Measurements from ENCODE around the gene USP50.
"Not testable (repeated sequence)": the region's sequence is repeated elsewhere in the genome, so short reads cannot be mapped to it uniquely, and the experiment has no call there.

Gene USP50

DNA sequence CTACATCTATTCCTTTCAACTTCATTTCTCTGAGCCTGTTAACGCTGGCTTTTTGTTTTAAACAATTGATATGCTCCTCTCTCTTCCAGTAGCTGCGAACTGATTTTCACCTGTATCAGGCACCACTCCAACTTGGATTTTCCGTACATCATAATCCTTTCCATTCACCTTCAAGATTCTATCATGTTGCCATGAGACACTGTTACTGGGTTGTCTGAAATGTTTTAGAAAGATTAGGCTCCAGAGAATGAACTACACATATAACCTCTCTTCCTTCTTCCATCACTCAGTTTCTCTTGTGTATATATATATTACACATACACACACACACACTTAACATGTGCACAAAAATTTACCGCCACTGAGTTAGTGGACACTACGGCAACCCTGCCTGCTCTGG lies at the start of gene USP50:
USP50 (minus strand) TSS at position 101 of the 400 bp plus-strand sequence. CDS start 141 bp downstream, outside the sequence.
- DNase-seq (ENCODE audit: low spot score), result no peak

DNA sequence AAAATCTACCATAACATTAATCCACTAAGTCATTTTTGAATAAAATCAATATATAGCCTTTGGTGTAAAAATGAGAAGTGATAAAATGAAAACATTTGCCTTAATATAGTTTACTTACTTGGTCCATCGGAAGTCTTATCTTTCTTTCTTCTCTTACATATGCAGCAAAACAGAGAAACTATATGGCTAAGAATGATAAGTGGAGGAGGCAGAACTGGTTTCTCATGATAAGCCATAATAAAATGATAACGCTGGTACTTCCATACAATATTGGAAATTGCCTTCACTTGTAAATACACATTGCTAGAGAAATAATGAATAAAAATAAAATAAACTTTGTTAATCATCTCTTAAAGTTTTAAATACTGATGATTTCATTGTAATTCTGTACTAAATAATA lies 47.8 kb upstream of the USP50 start:
- no peak for DNase-seq (ENCODE audit: low spot score)

DNA sequence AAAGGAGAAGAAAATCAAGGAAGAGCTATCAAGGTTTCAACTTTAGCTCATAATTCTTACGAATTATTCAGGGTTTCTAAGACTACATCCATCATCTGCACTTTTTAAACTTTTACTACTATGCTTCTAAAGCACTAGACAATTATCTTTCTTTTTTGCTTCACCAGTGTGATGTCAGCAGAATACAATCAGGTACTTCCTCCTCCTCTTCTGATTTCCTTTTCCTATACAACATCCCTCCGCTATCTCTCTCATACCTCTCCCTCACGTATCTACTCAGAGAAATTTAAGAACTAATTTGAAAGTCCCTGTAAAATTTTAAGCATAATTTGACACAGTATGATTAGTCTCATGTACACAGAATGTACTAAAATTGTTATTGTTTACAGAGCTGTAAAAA lies 47.3 kb upstream of the USP50 start:
- no peak for DNase-seq (ENCODE audit: low spot score)

DNA sequence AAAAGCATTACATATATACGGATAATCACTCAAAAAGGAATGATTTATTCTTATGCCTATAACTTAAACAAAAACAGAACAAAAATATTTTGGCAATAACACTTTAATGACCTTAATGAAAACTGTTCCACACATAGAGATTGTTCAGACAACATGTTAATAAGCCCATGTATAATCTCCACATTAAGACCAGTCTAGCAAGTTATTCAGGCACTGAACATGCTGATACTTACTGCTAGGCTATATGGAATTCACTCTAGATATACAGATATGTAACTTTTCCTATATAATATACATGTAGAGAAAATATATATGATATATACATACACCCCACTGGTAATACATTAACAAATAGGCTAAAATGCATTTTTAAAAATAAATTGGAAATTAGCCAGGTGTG lies 43.8 kb upstream of the USP50 start:
- DNase-seq (ENCODE audit: low spot score), result no peak

GRCh38 chr15:50577492-50577891 lies 31.0 kb upstream of the USP50 start:
- no peak for DNase-seq (ENCODE audit: low spot score)

DNA sequence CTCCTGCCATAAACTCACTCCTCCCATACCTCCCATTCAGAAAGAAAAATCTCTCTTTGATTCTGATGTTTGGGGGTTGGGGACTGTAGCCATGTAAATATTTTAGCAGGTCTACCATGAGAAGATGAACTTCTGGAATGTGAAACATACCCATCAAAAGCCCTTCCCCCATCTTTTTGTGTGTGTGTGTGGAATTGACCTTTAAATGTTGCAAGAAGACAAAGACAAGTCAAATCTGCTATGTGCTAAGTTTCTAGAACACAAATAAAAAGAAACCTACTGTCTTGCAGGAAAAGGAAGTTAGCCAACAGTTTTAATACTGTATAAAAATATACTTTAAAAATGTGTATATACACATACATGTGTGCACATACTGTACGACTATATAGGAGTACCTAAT lies 29.7 kb upstream of the USP50 start:
- DNase-seq (ENCODE audit: low spot score), result no peak

GRCh38 chr15:50573842-50574241 lies 27.4 kb upstream of the USP50 start:
- not testable (repeated sequence) for DNase-seq (ENCODE audit: low spot score)

DNA sequence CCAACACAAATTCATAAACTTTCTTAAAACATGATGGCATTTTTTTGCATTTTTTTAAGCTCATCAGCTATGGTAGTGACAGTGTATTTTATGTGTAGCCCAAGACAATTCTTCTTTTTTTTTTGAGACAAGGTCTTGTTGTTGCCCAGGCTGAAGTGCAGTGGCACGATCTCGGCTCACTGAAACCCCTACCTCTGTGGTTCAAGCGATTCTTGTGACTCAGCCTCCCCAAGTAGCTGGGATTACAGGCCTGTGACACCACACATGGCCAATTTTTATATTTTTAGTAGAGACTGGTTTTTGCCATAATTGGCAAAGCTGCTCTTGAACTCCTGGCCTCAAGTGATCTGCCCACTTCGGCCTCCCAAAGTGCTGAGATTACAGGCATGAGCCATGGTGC lies 17.3 kb upstream of the USP50 start:
- DNase-seq (ENCODE audit: low spot score), result no peak

- no peak for DNase-seq (ENCODE audit: low spot score)
Measured at GRCh38 chr15:50562735-50563640, 16.5 kb upstream of the USP50 start.

DNA sequence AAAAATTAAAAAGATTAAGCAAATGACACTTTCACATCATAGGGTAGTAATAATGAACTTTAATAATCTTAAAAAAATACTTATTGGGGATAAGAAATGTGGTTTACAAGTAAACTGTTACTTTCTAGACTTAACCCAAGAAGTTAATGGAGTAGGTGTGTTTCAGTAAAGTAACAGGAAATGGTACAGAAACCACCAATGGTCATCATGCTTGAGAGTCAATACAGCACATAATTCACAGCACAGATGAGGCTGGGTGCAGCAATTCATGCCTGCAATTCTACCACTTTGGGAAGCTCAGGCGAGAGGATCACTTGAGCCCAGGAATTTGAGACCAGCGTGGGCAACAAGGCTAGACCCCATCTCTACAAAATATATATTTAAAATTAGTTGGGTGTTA lies 11.5 kb upstream of the USP50 start:
- DNase-seq (ENCODE audit: low spot score), result no peak

DNA sequence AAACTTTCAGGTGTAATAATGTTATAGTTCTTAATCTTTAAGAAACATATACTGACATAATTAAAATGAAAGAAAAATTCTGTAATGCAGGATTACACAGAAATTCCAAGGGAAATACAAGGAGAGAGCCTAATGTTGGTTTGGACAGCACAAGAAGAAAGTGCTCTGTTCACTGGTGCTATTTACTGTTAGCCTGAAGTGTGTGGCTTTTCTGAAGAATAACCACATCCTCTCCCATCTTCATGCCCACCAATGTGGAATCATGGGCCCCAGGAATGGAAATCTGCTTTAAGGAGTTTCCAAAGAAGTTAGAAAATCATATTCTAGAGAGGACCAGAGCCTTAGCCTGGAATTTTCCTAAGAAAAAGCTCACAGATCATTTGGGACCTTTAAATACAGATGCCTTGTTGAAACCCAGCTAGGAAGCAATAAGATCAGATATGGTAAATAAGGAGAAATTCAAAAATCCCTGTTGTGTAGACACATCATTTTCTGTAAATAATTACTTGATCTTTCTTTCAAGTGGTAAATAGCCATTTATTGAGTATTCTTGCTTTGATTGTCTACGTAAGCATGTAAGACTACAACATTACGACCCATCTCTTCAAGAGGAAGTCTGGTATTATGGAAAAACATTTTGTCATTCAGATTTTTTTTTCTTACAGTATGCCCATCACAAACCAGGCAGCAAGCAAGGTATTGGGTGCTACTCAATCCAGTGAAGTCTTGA lies 10.3 kb upstream of the USP50 start:
- DNase-seq (ENCODE audit: low spot score), result no peak

- no peak for DNase-seq (ENCODE audit: low spot score)
Measured at GRCh38 chr15:50552238-50552637, 5.8 kb upstream of the USP50 start.

GRCh38 chr15:50549326-50549725 lies 2.9 kb upstream of the USP50 start:
- no peak for DNase-seq (ENCODE audit: low spot score)

DNA sequence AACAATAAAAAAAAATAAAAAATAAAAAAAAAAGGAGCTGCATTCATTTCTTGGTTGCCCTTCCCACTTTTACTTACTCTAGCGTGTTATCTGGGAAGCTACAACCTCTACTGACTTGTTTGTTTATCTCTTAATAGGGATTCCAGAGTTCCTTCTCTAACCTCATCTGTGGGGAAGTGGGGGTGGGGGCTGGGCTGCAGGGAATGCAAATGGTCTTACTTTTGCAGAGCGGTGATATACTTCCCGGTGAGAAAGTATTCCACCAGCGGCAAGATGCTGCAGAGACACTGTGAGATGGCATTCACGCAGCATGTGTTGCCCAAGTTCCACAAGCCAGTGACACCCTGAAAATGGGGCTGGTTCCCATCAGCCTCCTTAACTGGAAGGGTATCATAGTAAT lies 2.1 kb downstream of the USP50 start:
- DNase-seq (ENCODE audit: low spot score), result no peak

- no peak for DNase-seq (ENCODE audit: low spot score)
Measured at GRCh38 chr15:50543556-50543955, 2.9 kb downstream of the USP50 start.

- DNase-seq (ENCODE audit: low spot score), result no peak
Measured at GRCh38 chr15:50542887-50543210, 3.6 kb downstream of the USP50 start.

DNA sequence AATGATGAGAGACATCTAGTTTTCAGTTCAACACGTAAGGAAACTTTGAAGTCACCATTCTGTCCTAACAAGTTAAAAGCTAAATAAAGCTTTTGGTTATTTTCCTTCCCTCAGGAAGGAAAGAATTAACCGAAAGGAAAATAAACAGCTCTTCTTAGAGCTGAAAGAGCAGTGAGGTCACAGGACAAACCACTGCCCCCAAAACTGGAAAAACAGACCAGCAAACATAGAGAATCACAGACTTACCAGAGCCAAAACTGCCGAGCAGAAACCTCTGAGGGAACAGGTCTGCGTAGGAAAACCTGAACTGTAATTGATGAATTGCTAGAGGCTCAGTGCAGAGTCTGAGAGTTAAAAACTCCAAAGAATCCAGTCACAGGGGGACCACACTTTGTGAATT lies 14.7 kb downstream of the USP50 start:
- no peak for DNase-seq (ENCODE audit: low spot score)

DNA sequence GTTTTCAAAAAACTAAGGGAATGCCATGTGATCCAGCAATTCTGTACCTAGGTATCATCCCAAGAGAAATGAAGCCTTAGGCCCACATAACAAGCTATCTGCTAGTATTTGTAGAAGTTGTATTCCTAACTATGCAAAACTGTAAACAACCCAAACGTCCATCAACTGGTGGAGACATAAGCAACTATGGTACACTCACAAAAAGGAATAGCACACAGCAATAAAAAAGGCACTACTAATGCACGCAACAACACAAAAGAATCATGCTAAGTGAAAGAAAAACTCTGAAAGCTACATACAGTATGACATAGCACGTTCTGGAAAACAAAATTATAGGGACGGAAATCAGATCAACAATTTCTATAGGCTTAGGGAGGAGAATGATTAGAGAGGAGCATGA lies 15.3 kb downstream of the USP50 start:
- no peak for DNase-seq (ENCODE audit: low spot score)

DNA sequence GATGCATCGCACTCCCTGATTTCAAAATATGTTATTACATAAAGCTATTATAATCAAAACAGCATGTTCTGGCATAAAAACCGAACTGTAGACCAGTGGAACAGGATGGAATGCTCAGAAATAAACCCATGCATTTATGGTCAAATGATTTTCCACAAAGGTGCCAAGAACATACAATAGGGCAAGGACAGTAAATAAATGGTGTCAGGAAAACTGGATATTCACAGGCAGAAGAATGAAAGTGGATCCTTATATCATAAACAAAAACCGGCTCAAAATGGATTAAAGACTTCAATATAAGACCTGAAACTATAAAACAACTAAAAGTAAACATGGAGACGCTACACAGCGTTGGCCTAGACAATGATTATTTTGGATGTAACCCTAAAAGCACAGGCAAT lies 22.6 kb downstream of the USP50 start:
- DNase-seq (ENCODE audit: low spot score), result no peak

DNA sequence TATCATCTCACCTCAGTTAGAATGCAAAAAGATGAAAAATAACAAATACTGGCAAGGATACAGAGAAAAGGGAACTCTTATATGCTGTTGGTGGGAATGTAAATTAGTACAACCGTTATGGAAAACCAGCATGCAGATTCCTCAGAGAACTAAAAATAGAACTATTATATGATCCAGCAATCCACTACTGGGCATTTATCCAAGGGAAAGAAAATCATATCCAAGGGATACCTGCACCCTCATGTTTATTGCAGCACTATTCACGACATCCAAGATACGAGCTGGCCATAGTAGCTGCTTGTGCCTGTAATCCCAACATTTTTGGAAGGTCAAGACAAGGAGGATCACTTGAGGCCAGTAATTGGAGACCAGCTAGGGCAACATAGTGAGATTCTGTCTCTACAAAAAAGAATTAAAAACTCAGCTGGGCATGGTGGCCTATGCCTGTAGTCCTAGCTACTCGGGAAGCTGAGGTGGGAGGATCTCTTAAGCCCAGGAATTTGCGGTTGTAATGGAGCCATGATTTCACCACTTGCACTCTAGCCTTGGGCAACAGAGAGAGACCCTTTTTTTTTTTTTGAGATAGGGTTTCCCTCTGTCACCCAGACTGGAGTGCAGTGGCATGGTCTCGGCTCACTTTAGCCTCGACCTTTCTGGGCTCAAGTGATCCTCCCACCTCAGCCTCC lies 26.6 kb downstream of the USP50 start:
- no peak for DNase-seq (ENCODE audit: low spot score)

DNA sequence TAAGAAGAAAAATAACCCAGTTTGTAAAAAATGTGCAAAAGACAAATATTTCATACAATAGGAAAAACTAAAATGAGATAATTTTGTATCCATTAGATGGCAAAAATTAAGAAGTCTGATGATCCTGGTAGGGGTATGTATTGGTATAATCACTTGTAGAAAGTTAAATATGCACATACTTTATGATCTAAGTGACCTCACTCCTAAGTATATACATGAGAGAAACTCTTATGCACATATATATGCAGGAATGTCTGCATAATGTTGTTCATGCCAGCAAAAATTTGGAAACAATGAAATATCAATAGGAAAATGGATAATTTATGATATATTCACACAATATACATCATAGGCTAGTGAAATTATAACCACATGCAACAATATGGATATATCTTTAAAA lies 33.5 kb downstream of the USP50 start:
- DNase-seq (ENCODE audit: low spot score), result no peak

GRCh38 chr15:50506121-50506520 lies 40.3 kb downstream of the USP50 start:
- DNase-seq (ENCODE audit: low spot score), result no peak

DNA sequence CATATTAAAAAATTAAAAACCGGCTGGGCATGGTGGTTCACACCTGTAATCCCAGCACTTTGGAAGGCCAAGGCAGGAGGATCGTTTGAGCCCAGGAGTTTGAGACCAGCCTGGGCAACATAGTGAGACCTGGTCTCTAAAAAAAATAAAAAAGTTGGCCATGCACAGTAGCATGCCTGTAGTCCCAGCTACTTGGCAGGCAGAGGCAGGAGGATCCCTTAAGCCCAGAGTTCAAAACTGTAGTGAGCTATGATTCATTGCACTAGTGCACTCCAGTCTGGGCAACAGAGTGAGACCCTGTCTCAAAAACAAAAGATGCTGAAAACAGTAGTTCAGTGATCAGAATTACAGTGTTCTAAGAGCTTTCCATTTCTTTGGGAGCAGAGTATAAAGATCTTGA lies 40.8 kb downstream of the USP50 start:
- DNase-seq (ENCODE audit: low spot score), result not testable (repeated sequence)

All from AG08396 (cell line).